GM19035 (cell line): Measurements from ENCODE around the gene DERL3.

Source experiments
- ATAC-seq: cut with Tn5 transposase; IDR thresholded peaks from one replicate; pipeline ENCODE4 v1.9.1; 2021; ENCODE audit not compliant: unreplicated experiment

DERL3 gene

DNA sequence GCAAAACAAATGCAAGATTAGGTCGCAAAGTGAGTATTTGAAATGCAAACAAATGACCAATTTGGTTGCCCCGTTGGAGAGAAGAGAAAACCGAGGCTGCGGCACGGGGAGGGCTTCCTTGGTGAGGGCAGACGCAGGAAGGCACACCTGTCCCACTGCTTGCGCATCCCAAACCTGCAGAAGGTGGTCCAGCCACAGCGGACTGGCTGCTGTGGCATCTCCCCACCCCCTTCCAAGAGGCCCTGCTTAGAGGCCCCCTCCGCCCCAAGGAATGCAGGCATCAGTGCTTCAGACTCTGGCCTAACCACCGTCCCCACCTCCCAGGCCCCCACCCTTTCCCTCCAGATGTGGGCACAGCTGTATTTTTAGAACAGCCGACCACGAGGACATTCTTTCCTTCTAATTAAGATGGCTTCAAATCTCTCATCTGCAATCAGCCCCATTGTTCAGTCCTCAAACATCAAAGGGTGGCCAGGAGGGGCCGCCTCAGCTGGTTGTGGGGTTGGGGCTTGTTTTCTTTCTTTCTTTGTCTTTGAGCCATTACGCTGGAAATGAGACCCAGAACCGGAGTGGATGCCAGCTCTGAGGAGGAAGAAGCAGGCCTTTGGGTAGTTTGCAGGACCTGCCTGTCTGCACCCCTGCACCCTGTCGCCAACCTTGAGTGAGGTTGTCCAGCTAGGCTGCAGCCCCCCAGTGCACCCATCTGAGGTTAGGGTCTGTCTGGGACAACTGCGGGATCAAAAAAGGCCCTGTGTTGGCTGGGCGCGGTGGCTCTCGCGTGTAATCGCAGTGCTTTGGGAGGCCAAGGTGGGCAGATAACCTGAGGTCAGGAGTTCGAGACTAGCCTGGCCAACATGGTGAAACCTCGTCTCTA is 9.4 kb upstream of the DERL3 start:
- no peak for ATAC-seq

DNA sequence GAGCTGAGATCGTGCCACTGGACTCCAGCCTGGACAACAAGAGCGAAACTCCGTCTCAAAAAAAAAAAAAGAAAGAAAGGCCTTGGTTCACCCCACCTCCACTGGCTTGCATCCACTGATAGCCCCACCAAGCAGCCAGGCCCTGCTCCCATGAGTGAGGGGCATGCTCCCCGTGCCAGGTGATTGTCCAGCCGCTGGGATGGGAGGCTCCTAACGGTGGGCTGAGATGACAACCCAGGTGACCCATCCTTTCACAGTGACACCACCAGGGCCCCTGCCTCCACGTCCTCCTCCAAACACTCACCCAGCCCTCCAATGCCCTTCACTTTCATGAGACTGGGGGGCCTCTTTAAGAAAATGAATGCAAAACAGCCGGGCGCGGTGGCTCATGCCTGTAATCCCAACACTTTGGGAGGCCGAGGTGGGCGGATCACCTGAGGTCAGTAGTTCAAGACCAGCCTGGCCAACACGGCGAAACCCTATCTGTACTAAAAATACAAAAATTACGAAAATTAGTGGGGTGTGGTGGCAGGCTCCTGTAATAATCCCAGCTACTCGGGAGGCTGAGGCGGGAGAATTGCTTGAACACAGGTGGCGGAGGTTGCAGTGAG is 8.6 kb upstream of the DERL3 start:
- no peak for ATAC-seq

DNA sequence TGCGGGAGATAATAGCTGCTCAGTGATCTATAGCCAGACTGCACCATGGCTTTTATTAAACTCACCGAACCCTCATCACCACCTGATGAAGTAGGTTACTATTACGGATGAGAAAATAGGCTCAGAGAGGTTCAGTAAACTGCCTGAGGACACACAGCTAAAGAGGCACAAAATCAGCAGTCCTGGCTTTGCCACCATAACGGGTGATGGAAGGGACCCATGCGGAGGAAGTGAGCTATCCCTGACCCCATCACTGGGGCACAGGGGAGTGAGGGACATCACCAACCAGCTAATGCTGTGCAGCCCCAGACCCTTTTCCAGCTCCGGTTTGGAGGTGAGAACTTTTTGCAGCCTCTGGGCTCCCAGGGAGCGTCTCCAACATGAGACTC is 7.3 kb upstream of the DERL3 start:
- no peak for ATAC-seq

DNA sequence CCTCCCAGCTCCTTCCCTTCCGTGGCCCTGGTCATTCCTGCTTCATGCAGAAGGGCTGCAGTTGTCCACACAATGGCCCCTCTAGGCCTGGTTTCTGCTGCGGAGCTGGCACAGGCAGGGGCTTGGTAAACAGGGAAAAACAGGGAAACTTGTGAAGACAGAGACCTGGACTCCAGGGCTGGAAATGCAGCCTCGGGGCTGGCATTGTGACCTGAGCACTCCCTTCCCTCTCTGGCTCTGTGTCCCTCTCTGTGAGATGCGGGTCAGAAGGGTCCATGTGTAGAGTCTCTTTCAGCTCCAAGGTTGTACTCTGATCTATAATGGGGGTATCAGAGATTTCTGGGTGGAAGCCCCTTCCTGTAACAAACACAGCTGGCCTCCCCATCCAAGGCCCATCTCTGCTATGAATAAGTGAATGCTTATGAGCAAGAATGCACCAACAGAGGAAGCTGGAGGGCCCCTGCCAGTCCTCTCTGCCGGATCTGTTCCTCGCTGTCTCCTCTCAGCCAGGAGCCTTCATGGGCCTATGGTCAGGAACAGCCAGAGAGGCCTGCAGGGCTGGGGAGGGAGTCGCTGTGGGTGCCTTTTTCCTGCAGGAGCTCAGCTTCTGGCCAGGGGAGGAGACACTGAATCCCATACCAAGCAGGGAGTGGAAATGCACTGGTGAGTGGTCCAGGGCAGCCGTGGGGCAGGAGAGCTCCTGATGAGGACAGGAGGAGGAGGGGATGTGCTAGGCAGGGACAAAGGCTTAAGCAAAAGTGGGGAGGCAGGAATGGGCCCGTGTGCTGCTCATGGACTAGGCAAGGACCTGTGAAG is 6.7 kb upstream of the DERL3 start:
- no peak for ATAC-seq

DNA sequence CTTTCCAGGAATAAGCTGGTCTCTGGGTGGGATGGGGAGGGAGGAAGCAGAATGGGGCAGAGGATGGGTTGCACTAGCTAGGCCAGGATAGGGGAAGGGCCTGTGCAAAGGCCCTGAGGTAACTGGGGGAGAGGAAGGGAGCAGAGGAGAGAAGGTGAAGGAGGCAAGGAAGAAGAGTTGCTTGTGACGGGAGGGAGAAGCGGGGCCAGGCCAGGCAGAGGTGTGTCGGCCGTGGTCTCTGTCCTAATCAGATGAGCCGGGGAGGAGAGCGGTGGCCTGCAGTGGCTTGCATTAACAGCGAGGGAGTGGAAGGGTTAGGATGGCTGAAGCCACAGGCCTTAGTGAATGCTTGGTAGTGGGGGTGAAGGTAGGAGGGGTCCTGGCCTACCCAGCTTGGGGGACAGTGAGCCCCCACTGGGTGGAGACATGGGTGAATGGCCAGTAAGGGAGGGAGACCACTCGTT is 6.0 kb upstream of the DERL3 start:
- no peak for ATAC-seq

DNA sequence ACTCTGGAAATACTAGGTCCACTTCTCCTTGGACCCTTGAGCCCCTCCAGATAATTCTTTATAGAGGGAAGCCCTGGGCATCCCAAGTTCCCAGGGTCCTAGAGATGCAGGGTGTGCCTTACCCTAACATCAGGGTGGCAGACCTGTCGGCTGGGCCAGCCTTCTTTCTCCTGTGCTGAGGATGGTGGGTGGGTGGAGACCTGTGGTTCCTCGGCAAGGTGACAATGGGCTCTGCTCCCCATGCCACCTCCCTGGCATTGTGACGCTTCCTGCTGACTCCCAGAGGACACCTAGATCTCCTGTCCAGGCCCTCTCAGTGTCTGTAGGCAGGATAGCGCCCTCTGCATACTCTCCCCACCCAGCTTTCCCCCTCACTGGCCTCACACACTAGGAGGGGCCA is 3.8 kb upstream of the DERL3 start:
- ATAC-seq: no peak

DNA sequence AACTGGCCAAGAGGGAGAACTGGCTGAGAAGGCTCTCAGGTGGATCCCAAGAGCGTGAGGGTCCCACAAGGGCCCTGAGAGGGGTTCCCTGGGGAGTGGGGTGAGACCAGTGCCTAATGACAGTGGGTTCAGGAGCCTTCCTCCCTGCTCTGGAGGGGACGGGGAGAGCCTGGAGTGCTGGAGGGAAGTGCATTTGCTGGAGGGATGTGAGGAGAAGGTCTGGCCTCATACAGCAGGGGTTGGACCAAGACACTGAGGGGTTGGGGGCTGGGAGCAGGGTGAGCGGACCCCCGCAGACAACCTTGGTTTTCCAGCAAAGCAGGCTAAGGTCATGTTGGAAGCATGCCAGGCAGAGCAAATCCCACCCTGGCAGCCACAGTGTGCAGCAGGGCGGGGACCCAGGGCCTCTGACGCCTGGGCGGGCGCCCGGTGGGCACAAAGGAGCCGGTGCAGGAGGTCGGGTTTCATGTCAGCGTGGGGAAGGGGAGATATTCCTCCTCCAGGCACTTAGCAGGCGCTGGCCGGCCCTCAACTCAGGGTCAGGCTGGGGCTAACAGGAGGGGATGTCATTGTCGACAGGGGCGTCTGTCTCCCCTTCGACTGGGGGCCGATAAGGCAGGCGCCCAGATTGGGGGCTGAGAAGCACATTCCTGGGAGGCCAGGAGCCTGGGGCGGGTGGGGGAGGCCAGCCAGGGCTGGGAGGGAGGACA is 3.1 kb upstream of the DERL3 start:
- no peak for ATAC-seq

DNA sequence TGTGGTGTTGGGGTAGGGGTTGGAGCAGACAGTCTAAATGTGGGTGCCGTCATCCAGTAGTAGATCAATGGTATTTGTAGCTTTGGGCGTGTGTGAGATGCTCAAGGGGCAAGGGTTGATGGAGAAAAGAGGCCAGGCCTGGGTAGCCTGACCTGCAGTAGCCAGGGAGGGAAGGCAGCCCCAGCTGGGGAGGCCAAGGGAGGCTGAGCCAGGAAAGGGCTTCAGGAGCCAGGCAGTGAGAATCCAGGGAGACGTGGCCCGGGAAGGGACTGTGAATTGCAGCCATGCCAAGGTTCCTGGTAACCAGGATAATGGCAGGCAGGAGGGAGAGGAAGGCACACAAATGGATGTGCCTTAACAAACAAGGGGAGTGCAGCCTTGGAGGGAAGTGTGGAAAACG is 2.5 kb upstream of the DERL3 start:
- no peak for ATAC-seq

DNA sequence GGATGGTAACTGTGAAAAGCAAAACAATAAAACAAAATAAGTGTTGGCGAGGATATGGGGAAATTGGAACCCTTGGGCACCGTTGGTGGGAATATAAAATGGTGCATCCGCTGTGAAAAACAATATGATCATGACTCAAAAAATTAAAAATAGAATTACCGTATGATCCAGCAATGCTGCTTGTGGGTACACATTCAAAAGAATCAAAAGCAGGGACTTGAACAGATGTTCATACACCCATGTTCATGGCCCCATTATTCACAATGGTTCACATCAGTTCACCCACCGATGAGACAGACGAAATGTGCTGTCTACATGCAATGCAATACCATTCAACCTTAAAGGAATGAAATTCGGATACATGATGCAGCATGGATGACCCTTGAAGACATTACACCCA is 1.2 kb upstream of the DERL3 start:
- ATAC-seq: no peak

DNA sequence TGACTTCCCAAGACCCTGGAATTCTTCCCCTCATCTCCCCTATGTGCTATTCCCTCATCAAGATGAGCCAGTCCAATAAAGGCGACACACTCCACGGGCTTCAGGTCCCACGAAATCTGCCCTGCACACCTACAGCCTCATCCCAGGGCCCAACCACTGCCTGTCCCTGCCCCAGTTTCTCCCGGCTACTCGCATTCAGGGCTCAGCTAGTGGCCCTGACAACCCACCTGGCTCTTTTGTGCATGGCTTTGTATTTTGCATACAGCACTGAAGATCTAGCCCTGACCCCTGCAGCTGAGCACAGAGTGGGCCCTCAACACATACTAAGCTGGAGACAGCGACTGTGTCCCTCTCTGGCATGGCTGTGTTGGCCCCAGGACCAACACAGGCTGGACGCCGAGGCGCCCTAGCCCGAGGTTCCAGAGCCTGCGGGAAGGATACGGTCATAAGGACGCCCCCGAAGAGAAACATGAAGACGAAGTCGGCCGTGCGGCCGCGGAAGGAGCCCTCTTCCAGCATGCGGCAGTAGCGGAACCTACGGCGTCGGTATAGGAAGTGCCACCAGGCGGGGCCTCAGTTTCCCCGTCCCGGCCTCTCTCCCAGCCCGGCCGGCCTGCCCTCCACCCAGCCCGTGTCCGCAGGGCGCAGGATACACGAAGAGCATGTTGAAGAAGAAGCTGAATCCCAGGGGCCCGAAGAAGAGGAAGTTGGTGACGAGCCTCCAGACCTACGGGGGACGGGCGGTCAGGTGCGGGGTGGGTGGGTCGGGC is 710 bp downstream of the DERL3 start:
- ATAC-seq: no peak

DNA sequence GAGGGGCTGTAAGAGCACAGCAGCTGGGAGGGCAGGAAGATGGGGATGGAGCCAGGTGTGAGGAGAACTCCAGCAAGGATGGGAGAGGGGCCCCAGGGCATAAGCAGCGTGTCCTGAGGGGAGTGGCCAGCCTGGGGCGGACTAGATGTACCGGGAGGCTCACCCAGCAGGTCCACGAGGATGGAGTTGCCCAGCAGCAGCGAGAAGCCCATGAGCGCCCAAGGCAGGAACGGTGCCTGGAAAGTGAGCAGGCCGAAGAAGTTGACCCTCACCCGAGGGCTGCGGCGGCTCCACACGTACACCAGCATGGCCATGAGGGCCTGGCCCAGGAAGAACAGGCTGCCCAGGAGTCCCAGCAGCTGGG is 1.3 kb downstream of the DERL3 start:
- ATAC-seq: no peak

DNA sequence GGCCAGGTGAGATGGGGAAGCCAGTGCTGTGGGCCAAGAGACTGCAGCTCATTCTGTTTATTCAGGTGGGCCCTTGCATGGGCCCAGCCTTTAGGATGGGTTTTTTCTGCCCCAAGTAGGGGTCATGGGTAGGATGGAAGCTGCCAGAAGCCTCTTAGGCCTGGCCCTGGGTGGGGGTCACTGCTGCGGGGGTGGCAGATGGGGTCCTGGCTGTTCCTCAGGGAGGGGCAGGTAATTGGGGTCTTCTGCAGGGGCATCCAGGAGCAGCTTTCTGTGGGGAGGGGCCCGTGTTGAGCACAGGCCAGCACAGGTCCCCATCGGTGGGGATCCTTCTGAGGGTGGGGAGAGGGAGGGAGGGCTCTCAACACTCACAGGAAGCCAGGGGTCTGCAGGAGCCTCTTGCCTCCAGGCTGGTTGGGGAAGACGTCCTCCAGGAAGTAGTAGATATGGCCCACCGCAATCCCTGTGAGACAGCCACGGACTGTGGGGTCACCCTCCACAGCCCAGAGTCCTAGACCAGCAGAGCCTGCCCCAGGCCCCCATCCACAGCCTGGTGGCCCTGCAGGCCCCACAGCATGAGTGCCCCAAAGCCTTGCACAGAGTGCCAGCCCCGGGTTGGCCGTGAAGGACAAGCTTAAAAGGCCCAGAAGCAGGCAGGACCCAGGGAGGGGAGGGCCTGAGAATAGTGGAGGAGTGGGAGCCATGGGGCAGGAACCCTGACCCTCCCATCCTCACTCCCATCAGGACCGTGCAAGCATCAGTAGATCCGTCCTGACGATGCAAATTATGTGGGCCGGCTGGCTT is 1.9 kb downstream of the DERL3 start:
- no peak for ATAC-seq

DNA sequence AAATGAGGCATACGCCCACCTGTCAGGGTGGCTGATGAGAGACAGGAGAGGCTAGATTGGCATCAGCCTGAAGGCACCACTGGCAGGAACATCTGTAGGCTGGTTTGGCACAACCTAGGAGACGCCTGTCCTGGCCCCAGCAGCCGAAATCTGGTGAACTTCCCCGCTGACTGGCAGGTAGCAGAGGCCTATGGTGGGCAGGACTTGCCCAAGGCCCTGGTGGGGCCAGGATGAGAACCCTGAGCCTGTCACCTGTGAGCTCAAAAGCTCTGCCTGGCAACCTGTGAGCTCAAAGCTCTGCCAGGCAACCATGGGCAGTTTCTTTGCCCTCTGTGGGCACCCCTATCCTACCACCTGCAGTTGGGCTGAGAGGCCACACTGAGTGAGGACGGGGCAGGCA is 2.5 kb downstream of the DERL3 start:
- ATAC-seq: no peak

DNA sequence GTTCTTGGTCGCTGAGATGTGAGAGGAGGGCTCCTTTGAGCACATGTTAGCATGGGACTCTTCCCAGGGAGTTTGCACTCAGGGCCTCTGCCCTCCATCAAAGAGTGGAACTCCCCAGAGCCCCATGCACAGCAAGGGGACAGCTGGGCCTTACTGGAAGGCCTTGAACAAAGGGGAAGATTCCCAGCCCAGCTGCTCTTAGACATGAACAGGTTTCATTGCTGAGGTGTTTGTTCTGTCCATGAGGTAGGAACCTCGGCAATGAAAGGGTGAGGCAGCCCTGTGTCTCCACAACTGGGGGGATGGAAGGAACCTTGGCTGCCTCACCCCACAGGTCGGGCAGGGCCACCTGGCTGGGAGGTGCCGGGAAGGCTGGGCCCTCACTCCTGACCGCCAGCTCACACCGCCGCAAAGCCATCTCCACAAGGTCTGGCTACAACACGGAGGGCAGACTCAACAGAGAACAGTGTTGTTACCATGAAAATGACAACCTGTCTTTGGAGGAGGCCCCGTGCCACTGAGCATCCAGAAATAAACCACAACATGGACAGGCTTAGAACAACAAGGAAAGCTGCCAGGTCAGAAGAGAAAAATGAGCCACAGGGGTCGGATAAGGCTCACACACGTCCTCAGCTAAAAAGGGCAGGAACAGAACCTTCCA is 3.2 kb downstream of the DERL3 start:
- no peak for ATAC-seq

DNA sequence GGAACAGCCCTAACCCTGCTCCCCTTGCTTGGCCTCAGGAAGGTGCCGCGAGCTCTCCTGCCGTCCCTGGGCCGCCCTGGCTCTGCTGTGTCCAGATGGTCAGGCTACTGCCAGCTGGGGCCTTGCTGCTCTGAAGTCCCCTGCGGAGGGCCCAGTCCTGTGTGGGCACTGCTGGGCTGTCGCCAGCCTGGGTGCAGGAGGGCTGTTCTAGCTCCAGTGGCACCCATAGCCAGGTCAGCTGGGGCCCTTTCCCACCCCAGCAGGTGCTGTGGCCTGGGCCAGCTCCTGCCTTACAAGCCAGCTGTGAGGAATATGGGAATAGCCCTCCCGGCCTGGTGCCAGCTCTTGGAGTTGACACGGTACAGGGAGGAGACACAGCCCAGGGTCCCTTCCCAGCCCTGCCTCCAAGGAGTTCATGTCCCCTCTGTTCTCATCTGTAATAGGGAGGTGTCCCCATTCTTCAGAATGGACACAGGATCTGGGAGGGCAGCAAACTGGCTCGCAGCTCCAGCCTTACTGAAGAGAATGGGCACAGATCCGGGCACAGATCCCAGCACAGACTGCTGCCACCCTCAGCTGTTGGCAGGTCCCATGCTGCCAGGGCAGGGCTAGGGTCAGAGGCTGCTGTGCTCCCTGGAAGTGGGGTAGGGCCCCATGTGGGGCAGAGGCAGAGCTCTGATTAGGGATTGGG is 3.9 kb downstream of the DERL3 start:
- no peak for ATAC-seq

DNA sequence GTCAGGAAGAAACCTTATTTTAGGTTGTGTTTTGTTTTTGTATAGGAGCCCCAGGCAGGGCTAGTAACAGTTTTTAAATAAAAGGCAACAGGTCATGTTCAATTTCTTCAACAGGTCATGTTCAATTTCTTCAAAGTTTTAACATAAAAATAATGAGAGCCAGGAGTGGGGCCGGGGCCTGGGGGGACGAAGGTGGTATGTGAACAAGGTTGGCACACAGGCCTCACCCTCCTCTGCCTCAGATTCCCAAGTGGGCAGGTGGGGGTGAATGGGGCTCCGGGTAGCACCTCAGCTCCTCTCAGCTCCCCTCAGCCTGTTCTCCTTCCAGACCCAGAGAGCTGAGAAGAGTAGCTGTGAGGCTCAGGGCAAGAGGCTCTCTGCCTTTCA is 4.4 kb downstream of the DERL3 start:
- ATAC-seq: no peak

DNA sequence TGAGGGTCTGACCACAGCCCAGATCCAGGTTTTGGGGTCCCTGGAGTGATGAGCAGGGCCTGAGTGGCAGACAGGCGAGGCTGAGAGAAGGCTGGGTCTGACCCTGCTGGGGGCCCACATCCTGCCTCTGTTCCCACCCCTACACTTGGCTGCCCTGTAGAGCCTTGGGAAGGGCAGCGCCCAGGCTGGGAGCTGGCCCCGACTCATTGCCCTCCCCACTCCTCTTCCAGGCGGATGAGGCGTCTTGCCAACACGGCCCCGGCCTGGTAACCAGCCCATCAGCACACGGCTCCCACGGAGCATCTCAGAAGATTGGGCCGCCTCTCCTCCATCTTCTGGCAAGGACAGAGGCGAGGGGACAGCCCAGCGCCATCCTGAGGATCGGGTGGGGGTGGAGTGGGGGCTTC is 4.9 kb downstream of the DERL3 start:
- ATAC-seq: no peak

DNA sequence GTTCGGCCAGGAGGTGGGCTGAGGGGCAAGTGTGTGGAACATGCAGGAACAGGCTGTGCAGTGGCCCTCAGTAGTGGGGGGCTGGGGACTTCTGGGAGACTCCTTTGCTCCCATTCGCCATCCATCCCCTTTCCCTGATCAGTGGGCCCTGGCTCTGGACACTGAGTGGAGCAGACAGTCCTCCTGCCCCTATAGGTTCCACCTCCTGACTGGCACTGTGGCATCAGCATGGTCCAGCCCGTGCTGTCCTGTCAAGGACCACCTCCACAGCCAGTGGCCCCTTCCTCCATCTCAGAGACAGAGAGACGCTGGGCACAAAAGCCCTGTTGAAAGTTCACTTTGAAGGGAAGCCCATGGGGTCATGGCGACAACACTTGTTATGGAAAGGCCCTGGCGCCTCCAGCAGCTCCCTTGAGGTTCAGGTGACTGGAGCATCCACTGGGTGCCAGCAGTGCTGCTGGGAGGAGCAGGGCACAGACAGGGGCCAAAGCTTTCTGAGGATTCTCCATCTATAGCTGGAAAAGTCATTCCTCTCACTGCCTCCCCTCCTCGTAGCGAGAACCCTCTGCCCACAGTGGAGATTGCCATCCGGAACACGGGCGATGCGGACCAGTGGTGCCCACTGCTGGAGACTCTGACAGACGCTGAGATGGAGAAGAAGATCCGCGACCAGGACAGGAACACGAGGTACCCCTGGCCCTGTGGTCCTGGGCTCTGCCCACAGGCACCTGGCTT is 5.6 kb downstream of the DERL3 start:
- ATAC-seq: no peak
